Measurements from ENCODE around the gene U2AF2.

DNA sequence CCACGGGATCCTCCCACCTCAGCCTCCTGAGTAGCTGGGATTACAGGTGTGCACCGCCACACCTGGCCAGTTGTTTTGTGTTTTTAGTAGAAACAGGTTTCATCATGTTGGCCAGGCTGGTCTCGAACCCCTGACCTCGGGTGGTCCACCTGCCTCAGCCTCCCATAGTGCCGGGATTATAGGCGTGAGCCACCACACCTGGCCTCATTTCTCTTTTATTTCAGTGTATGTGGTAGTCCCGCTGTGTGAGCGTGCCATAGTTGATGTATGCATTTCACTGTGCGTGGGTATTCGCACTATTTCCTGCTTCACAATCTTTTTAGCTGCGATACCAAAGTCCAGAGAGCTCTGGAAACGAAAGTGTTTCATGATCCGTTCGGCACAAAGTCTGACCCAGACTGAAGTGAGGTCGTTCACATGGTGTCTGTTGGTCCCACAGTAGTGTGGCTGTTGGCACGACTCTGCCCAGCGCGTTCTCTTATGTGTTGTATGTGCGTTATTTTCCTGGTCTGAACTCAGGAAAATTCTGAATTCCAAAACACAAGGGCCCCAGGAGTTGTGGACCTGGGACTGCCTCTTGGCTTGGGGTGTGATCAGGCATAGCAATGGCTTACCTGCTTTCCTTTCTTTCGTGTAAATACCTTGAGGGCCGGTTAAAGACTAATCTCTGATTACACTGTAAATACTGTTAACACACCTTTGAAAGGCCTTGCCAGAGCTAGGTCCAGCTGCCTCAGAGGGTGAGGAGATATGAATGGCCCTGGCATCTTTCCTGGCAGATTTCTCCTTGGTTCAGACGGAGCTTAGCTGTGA, 28.8 kb downstream of the U2AF2 start:
- TF ChIP-seq, protein P1, sequence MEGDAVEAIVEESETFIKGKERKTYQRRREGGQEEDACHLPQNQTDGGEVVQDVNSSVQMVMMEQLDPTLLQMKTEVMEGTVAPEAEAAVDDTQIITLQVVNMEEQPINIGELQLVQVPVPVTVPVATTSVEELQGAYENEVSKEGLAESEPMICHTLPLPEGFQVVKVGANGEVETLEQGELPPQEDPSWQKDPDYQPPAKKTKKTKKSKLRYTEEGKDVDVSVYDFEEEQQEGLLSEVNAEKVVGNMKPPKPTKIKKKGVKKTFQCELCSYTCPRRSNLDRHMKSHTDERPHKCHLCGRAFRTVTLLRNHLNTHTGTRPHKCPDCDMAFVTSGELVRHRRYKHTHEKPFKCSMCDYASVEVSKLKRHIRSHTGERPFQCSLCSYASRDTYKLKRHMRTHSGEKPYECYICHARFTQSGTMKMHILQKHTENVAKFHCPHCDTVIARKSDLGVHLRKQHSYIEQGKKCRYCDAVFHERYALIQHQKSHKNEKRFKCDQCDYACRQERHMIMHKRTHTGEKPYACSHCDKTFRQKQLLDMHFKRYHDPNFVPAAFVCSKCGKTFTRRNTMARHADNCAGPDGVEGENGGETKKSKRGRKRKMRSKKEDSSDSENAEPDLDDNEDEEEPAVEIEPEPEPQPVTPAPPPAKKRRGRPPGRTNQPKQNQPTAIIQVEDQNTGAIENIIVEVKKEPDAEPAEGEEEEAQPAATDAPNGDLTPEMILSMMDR (IDR thresholded peaks at IDR 0.05) = no peak
- no peak for TF ChIP-seq EP300 (IDR thresholded peaks at IDR 0.05)

Measured in ovary (tissue), 3 donors.